Breast epithelium (tissue), 4 donors: ENCODE results near the gene CDC42. TPM values are rescaled to one million over a fixed set of nuclear protein-coding genes. Genes with fewer than 3 reads are reported as not detected.

Source experiments
- DNase-seq, 2 donors: peaks; one replicate each; pipeline ENCODE4 v3.0.0-alpha.2; 2019; ENCODE audit warnings: low spot score in 2 of 2
- H3K27ac ChIP-seq, 2 donors: fragments of 200-600 bp; sonication (generic) in 1 of 2; one replicate each; pipeline ENCODE4 v1.5.1; 2016 to 2019; ENCODE audit warnings: mild to moderate bottlenecking in 1 of 2
- H3K27me3 ChIP-seq, 2 donors: fragments of 200-600 bp; sonication (generic) in 1 of 2; one replicate each; pipeline versions ENCODE4 v1.5.1 to v1.6.0; 2017 to 2019; ENCODE audit warnings: control low read depth in 1 of 2, mild to moderate bottlenecking in 1 of 2
- H3K36me3 ChIP-seq: fragments of 200-600 bp; one replicate; pipeline ENCODE4 v1.5.1; 2019
- H3K4me1 ChIP-seq, 2 donors: fragments of 200-600 bp; sonication (generic); one replicate each; pipeline ENCODE4 v1.5.1; 2016 to 2019; ENCODE audit warnings: control low read depth in 1 of 2
- H3K4me3 ChIP-seq, 3 donors: fragments of 200-600 bp; sonication (generic); 1 replicate in 2 of 3; 2 replicates in 1 of 3; pipeline ENCODE4 v1.5.1; 2016 to 2019; ENCODE audit warnings: mild to moderate bottlenecking in 3 of 3, moderate library complexity in 2 of 3
- H3K9me3 ChIP-seq, 2 donors: fragments of 200-600 bp; sonication (generic) in 1 of 2; one replicate each; pipeline ENCODE4 v1.5.1; 2016 to 2019; ENCODE audit warnings: control low read depth in 1 of 2
- CTCF ChIP-seq, 3 donors: fragments of 450-650 bp; IDR thresholded peaks; one replicate each; pipeline ENCODE4 v1.5.1; 2016 to 2017; ENCODE audit warnings: antibody characterized with exemption in 3 of 3, mild to moderate bottlenecking in 3 of 3, moderate library complexity in 3 of 3
- POLR2A ChIP-seq: fragments of 450-650 bp; IDR thresholded peaks from one replicate; pipeline ENCODE4 v1.6.1; 2016; ENCODE audit warnings: antibody characterized with exemption, mild to moderate bottlenecking, moderate library complexity
- POLR2AphosphoS5 ChIP-seq, 3 donors: sonication (generic); formaldehyde crosslinking; IDR thresholded peaks; one replicate each; pipeline ENCODE4 v1.6.1; 2017; ENCODE audit warnings: antibody characterized with exemption in 3 of 3
- intact Hi-C: fragments of 100-400 bp; cut with DNase I; formaldehyde crosslinking; loops from one replicate; pipeline ENCODE4 v1.15.1; 2023; ENCODE audit warnings: low total_unique reads
- total RNA-seq, 3 donors: library from RNA; depleted of rRNA; stranded (reverse); fragments of >200 nt; gene quantifications; one replicate each; pipeline ENCODE4 v1.1.0, GENCODE V29; 2016

Gene CDC42
- total RNA-seq, 3 donors from 2014 or later, result 192 to 255 (median 213) TPM

GRCh38 chr1:22044690-22045420 is 7.7 kb upstream of the CDC42 start:
- intact Hi-C loops, result no loop called here
- Histone ChIP-seq H3K27me3 (no peaks in the 10 kb centered on the region), H3K9me3 (no peaks in the 10 kb centered on the region), H3K4me1 (peaks cover 0 to 7% of the 10 kb centered on the region in 2 donors), H3K27ac (no peak overlapping the region), H3K4me3 (no peak overlapping the region), H3K36me3 (no peaks in the 10 kb centered on the region)
- no peak for TF ChIP-seq CTCF (IDR thresholded peaks at IDR 0.05)
- no peak for DNase-seq

- Histone ChIP-seq H3K4me3 (no peak overlapping the region), H3K27me3 (no peaks in the 10 kb centered on the region), H3K9me3 (no peaks in the 10 kb centered on the region), H3K4me1 (peaks cover 0 to 4% of the 10 kb centered on the region in 2 donors), H3K36me3 (no peaks in the 10 kb centered on the region), H3K27ac (no peak overlapping the region)
- DNase-seq, result no peak
- intact Hi-C loops, result no loop called here
- no peak for TF ChIP-seq CTCF (IDR thresholded peaks at IDR 0.05)
- no peak for TF ChIP-seq POLR2AphosphoS5 (IDR thresholded peaks at IDR 0.05)
- no peak for TF ChIP-seq POLR2A
Observed at GRCh38 chr1:22045604-22046228, 6.8 kb upstream of the CDC42 start.

GRCh38 chr1:22048351-22049192 is 3.9 kb upstream of the CDC42 start:
- DNase-seq, result no peak
- Histone ChIP-seq H3K4me1 (peaks cover 0 to 4% of the 10 kb centered on the region in 2 donors), H3K9me3 (no peaks in the 10 kb centered on the region), H3K27me3 (no peaks in the 10 kb centered on the region), H3K27ac (no peak overlapping the region), H3K4me3 (no peak overlapping the region), H3K36me3 (no peaks in the 10 kb centered on the region)
- intact Hi-C loops, result no loop called here
- TF ChIP-seq POLR2A, result no peak
- TF ChIP-seq CTCF (IDR thresholded peaks at IDR 0.05), result no peak

- Histone ChIP-seq H3K4me1 (peaks cover 0 to 8% of the 10 kb centered on the region in 2 donors), H3K36me3 (no peaks in the 10 kb centered on the region), H3K9me3 (no peaks in the 10 kb centered on the region), H3K27me3 (no peaks in the 10 kb centered on the region), H3K4me3 (no peak overlapping the region), H3K27ac (no peak overlapping the region)
- no peak for DNase-seq
- TF ChIP-seq POLR2AphosphoS5 (IDR thresholded peaks at IDR 0.05) (no peak), CTCF (IDR thresholded peaks at IDR 0.05) (no peak), POLR2A (no peak)
- intact Hi-C loops, result no loop called here
Observed at GRCh38 chr1:22050330-22050729, 2.2 kb upstream of the CDC42 start.
